HepG2 (cell line): ENCODE data around the gene KDM1B. TPM values are rescaled to one million over a fixed set of nuclear protein-coding genes. Genes with fewer than 3 reads are reported as not detected.
A peak's percentile ranks its signal among the peaks of the same experiment; 100 is the strongest.

Experiments used
- ATF7 ChIP-seq, 2 experiments: fragments of 450-650 bp in 1 of 2; sonication (generic) in 1 of 2; formaldehyde crosslinking in 1 of 2; IDR thresholded peaks; 2 replicates each; pipeline versions ENCODE4 v1.4.0 to v1.6.1; 2016 to 2020; ENCODE audit warnings: antibody characterized with exemption in 1 of 2, mild to moderate bottlenecking in 1 of 2, missing genetic modification reagents in 1 of 2
- CSRNP1 ChIP-seq: sonication (generic); formaldehyde crosslinking; IDR thresholded peaks from 2 replicates; pipeline ENCODE4 v1.8.1; 2023; ENCODE audit warnings: mild to moderate bottlenecking, missing genetic modification reagents
- GABPB1 ChIP-seq: IDR thresholded peaks from 2 replicates; pipeline ENCODE4 v1.6.1; 2016; ENCODE audit warnings: mild to moderate bottlenecking, missing genetic modification reagents, moderate library complexity, missing compliant biosample characterization
- MAX ChIP-seq: IDR thresholded peaks from 2 replicates; pipeline ENCODE4 v1.6.1; 2012; ENCODE audit warnings: inconsistent platforms
- NFRKB ChIP-seq: fragments of 450-650 bp; IDR thresholded peaks from 2 replicates; pipeline ENCODE4 v1.6.1; 2017
- POLR2A ChIP-seq, 2 experiments: IDR thresholded peaks; 2 replicates each; pipeline ENCODE4 v1.6.1; 2011; ENCODE audit warnings: low read depth in 2 of 2, low read length in 2 of 2, mild to moderate bottlenecking in 1 of 2, moderate library complexity in 1 of 2; ENCODE audit not compliant: insufficient read depth in 1 of 2
- POLR2G ChIP-seq: fragments of 200-400 bp; formaldehyde crosslinking; IDR thresholded peaks from 2 replicates; pipeline ENCODE4 v1.6.1; 2018; ENCODE audit warnings: mild to moderate bottlenecking, low read depth, low read length, moderate library complexity
- SALL1 ChIP-seq: sonication (generic); formaldehyde crosslinking; IDR thresholded peaks from 2 replicates; pipeline ENCODE4 v1.8.0; 2022; ENCODE audit warnings: mild to moderate bottlenecking, missing genetic modification reagents
- TMF1 ChIP-seq: sonication (generic); formaldehyde crosslinking; IDR thresholded peaks from 2 replicates; pipeline ENCODE4 v1.8.1; 2022; ENCODE audit warnings: low read depth, missing genetic modification reagents
- ZFP91 ChIP-seq: sonication (generic); formaldehyde crosslinking; IDR thresholded peaks from 2 replicates; pipeline ENCODE4 v1.9.0; 2022; ENCODE audit warnings: missing genetic modification reagents, mild to moderate bottlenecking, borderline replicate concordance
- ZNF225 ChIP-seq: sonication (generic); formaldehyde crosslinking; IDR thresholded peaks from 2 replicates; pipeline ENCODE4 v1.4.0; 2020; ENCODE audit warnings: mild to moderate bottlenecking, missing genetic modification reagents
- ZNF407 ChIP-seq: sonication (generic); formaldehyde crosslinking; IDR thresholded peaks from one replicate; pipeline ENCODE4 v1.5.1; 2020; ENCODE audit warnings: mild to moderate bottlenecking, missing genetic modification reagents; ENCODE audit errors: not compliant biosample characterization
- ZNF563 ChIP-seq: sonication (generic); formaldehyde crosslinking; IDR thresholded peaks from 2 replicates; pipeline ENCODE4 v1.8.0; 2022; ENCODE audit warnings: mild to moderate bottlenecking, moderate library complexity, missing genetic modification reagents
- polyA plus RNA-seq, 8 experiments: library from polyadenylated mRNA; depleted of rRNA in 3 of 8; stranded (reverse) in 7 of 8; unstranded in 1 of 8; fragments of >200 nt; fragmentation: Illumina TruSeq in 4 of 8; extraction: Trizol in 4 of 8; gene quantifications; 2 replicates each; pipeline versions ENCODE4 v1.2.1 to v1.2.3, GENCODE V29; 2011 to 2016; ENCODE audit warnings: low read depth in 4 of 8, missing spikeins in 1 of 8, mixed read lengths in 1 of 8; ENCODE audit not compliant: insufficient read depth in 1 of 8
- total RNA-seq, 5 experiments: library from RNA; depleted of rRNA; stranded (reverse); fragments of >200 nt; fragmentation: Illumina TruSeq; extraction: Trizol; gene quantifications; 2 replicates each; pipeline ENCODE4 v1.2.3, GENCODE V29; 2016; ENCODE audit warnings: low read depth in 1 of 5

The KDM1B gene
- total and polyA plus RNA-seq, 2 of the 13 experiments (the other 11 are each of a cell fraction or from before 2014, with no cell fraction given), result 9.8 to 13.2 TPM

- TF ChIP-seq ZNF225 (CRISPR knock-in tag), result 0 out of 2 replicates have a peak, but pooled peaks have one; percentile 15
- 0 out of 2 replicates have a peak, but pooled peaks have one; percentile 11 for TF ChIP-seq ZFP91 (CRISPR knock-in tag)
- TF ChIP-seq TMF1 (CRISPR knock-in tag), result no peak
- TF ChIP-seq CSRNP1 (CRISPR knock-in tag), result 0 out of 2 replicates have a peak, but pooled peaks have one; percentile 29
- peak; percentile 86 for TF ChIP-seq MAX
- TF ChIP-seq POLR2A (IDR thresholded peaks at IDR 0.05; ENCODE audit: insufficient read depth in 1 of 2, low read depth in 2 of 2, low read length in 2 of 2), result peak in 1 of 2 experiments; percentile 45; a peak in 1 of 4 replicates
- TF ChIP-seq POLR2G, result 0 out of 2 replicates have a peak, but pooled peaks have one; percentile 40
- TF ChIP-seq ATF7 (IDR thresholded peaks at IDR 0.05), result no peak
- TF ChIP-seq ATF7 (CRISPR knock-in tag; IDR thresholded peaks at IDR 0.05), result 0 out of 2 replicates have a peak, but pooled peaks have one; percentile 26
- no peak for TF ChIP-seq ZNF407 (CRISPR knock-in tag)
- TF ChIP-seq ZNF563 (CRISPR knock-in tag), result no peak
- TF ChIP-seq GABPB1 (CRISPR knock-in tag), result peak; percentile 31; the same call in 1 of the 2 replicates
- peak; percentile 38; the same call in 1 of the 2 replicates for TF ChIP-seq SALL1 (CRISPR knock-in tag)
- TF ChIP-seq NFRKB, result no peak
These were observed 110.7 kb downstream of the KDM1B start (continued) for GRCh38 chr6:18265787-18266522.
